Ishikawa (cell line): Measurements from ENCODE around the gene NT5C2.

Source experiments
- CEBPB ChIP-seq: IDR thresholded peaks from 2 replicates; pipeline ENCODE4 v1.6.1; 2012
- CREB1 ChIP-seq: IDR thresholded peaks from 2 replicates; pipeline ENCODE4 v1.6.1; 2012; ENCODE audit warnings: low read depth
- EGR1 ChIP-seq: IDR thresholded peaks from 2 replicates; pipeline ENCODE4 v1.6.1; 2012
- EP300 ChIP-seq: IDR thresholded peaks from 2 replicates; pipeline ENCODE4 v1.6.1; 2012; ENCODE audit warnings: borderline replicate concordance
- FOXM1 ChIP-seq: IDR thresholded peaks from 2 replicates; pipeline ENCODE4 v1.6.1; 2012; ENCODE audit warnings: low read depth, borderline replicate concordance
- NFIC ChIP-seq: IDR thresholded peaks from 2 replicates; pipeline ENCODE4 v1.6.1; 2012
- RAD21 ChIP-seq: IDR thresholded peaks from 2 replicates; pipeline ENCODE4 v1.6.1; 2012; ENCODE audit warnings: low read depth
- REST ChIP-seq: IDR thresholded peaks from 2 replicates; pipeline ENCODE4 v1.6.1; 2012; ENCODE audit warnings: low read depth, mild to moderate bottlenecking
- TAF1 ChIP-seq: IDR thresholded peaks from 2 replicates; pipeline ENCODE4 v1.6.1; 2012; ENCODE audit warnings: low read depth, mild to moderate bottlenecking
- TCF12 ChIP-seq: IDR thresholded peaks from 2 replicates; pipeline ENCODE4 v1.6.1; 2012; ENCODE audit warnings: low read depth
- TEAD4 ChIP-seq: IDR thresholded peaks from 2 replicates; pipeline ENCODE4 v1.6.1; 2012
- YY1 ChIP-seq: IDR thresholded peaks from 2 replicates; pipeline ENCODE4 v1.6.1; 2012; ENCODE audit warnings: low read depth
- ZBTB7A ChIP-seq: IDR thresholded peaks from 2 replicates; pipeline ENCODE4 v1.6.1; 2012; ENCODE audit warnings: low read depth
- TF ChIP-seq, protein P1 (sequence below): IDR thresholded peaks from 2 replicates; pipeline ENCODE4 v1.6.1; 2012
- TF ChIP-seq, protein P2 (sequence below): IDR thresholded peaks from 2 replicates; pipeline ENCODE4 v1.6.1; 2012

The NT5C2 gene

GRCh38 chr10:103111031-103111917 lies 81.8 kb downstream of the NT5C2 start:
- TF ChIP-seq TEAD4 (no peak), CEBPB (no peak), EGR1 (no peak), CREB1 (no peak), TCF12 (no peak)
- TF ChIP-seq, protein P1, sequence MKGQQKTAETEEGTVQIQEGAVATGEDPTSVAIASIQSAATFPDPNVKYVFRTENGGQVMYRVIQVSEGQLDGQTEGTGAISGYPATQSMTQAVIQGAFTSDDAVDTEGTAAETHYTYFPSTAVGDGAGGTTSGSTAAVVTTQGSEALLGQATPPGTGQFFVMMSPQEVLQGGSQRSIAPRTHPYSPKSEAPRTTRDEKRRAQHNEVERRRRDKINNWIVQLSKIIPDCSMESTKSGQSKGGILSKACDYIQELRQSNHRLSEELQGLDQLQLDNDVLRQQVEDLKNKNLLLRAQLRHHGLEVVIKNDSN = no peak

GRCh38 chr10:103110407-103110806 lies 82.7 kb downstream of the NT5C2 start:
- TF ChIP-seq YY1 (no peak), TEAD4 (no peak), NFIC (no peak), RAD21 (no peak), TAF1 (no peak), EP300 (no peak), EGR1 (no peak)

- TF ChIP-seq YY1 = no peak
- TF ChIP-seq RAD21 = no peak
- TF ChIP-seq TCF12 = no peak
These were observed 83.3 kb downstream of the NT5C2 start for GRCh38 chr10:103109821-103110220.

GRCh38 chr10:103106539-103106938 lies 86.5 kb downstream of the NT5C2 start:
- TF ChIP-seq NFIC = no peak
- TF ChIP-seq REST = no peak
- TF ChIP-seq EP300 = no peak
- no peak for TF ChIP-seq CEBPB
- TF ChIP-seq, protein P1 = no peak

- TF ChIP-seq NFIC (no peak), TEAD4 (no peak), CREB1 (no peak), EP300 (no peak), REST (no peak), TAF1 (no peak), ZBTB7A (no peak), RAD21 (no peak), CEBPB (no peak), TCF12 (no peak), YY1 (no peak), FOXM1 (no peak)
- TF ChIP-seq, protein P2, sequence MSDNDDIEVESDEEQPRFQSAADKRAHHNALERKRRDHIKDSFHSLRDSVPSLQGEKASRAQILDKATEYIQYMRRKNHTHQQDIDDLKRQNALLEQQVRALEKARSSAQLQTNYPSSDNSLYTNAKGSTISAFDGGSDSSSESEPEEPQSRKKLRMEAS = no peak
- TF ChIP-seq, protein P1 = no peak
These were observed 87.6 kb downstream of the NT5C2 start for GRCh38 chr10:103105462-103105861.

GRCh38 chr10:103104721-103105120 lies 88.4 kb downstream of the NT5C2 start:
- TF ChIP-seq REST = no peak
- no peak for TF ChIP-seq ZBTB7A
- TF ChIP-seq TEAD4 = no peak
- TF ChIP-seq EGR1 = no peak
- TF ChIP-seq, protein P2 = no peak
- TF ChIP-seq YY1 = no peak
- TF ChIP-seq RAD21 = no peak
